Mesendoderm (in vitro differentiated cells): ENCODE data around the gene CAMK1G.

Source experiments
- DNase-seq: peaks from one replicate; pipeline ENCODE4 v3.0.0; 2013
- H2AK5ac ChIP-seq: 2 replicates; pipeline ENCODE4 v1.6.1; 2013; ENCODE audit warnings: low read length, inconsistent platforms
- H2BK120ac ChIP-seq: 2 replicates; pipeline ENCODE4 v1.6.1; 2013; ENCODE audit warnings: low read depth, mild to moderate bottlenecking, low read length, moderate library complexity, mixed read lengths
- H2BK15ac ChIP-seq: replicated peaks from 2 replicates; pipeline ENCODE4 v1.6.1; 2013; ENCODE audit warnings: low read depth, mild to moderate bottlenecking, moderate library complexity
- H2BK5ac ChIP-seq: 2 replicates; pipeline ENCODE4 v1.6.1; 2013; ENCODE audit warnings: low read length, inconsistent platforms
- H3K18ac ChIP-seq: 2 replicates; pipeline ENCODE4 v1.6.1; 2013; ENCODE audit warnings: mild to moderate bottlenecking, low read length, mixed read lengths
- H3K23ac ChIP-seq: one replicate; pipeline ENCODE4 v1.6.1; 2013; ENCODE audit warnings: low read length
- H3K27ac ChIP-seq: 2 replicates; pipeline ENCODE4 v1.5.1; 2013; ENCODE audit warnings: low read depth, mild to moderate bottlenecking, inconsistent platforms, low read length, moderate library complexity
- H3K27me3 ChIP-seq: 2 replicates; pipeline ENCODE4 v1.6.1; 2013; ENCODE audit warnings: low read length, control low read depth, mild to moderate bottlenecking, inconsistent platforms; ENCODE audit not compliant: insufficient read depth, poor library complexity
- H3K36me3 ChIP-seq: 2 replicates; pipeline ENCODE4 v1.6.1; 2013; ENCODE audit warnings: low read length, inconsistent platforms; ENCODE audit not compliant: control insufficient read depth, insufficient read depth
- H3K4ac ChIP-seq: one replicate; pipeline ENCODE4 v1.6.1; 2013; ENCODE audit warnings: low read depth, mild to moderate bottlenecking, low read length, moderate library complexity
- H3K4me1 ChIP-seq: 2 replicates; pipeline ENCODE4 v1.6.1; 2013; ENCODE audit warnings: low read depth, low read length, inconsistent platforms; ENCODE audit not compliant: control insufficient read depth
- H3K4me2 ChIP-seq: 2 replicates; pipeline ENCODE4 v1.6.1; 2013; ENCODE audit warnings: low read length
- H3K4me3 ChIP-seq: 2 replicates; pipeline ENCODE4 v1.5.1; 2013; ENCODE audit warnings: mild to moderate bottlenecking, low read length
- H3K56ac ChIP-seq: one replicate; pipeline ENCODE4 v1.6.1; 2013; ENCODE audit warnings: low read length
- H3K79me1 ChIP-seq: 2 replicates; pipeline ENCODE4 v1.6.1; 2013; ENCODE audit warnings: low read length, inconsistent platforms
- H3K79me2 ChIP-seq: 2 replicates; pipeline ENCODE4 v1.6.1; 2013; ENCODE audit warnings: mild to moderate bottlenecking, low read length; ENCODE audit not compliant: control insufficient read depth, insufficient read depth
- H3K9ac ChIP-seq: 2 replicates; pipeline ENCODE4 v1.6.1; 2013; ENCODE audit warnings: low read length, inconsistent platforms
- H4K5ac ChIP-seq: one replicate; pipeline ENCODE4 v1.6.1; 2013; ENCODE audit warnings: low read length
- H4K8ac ChIP-seq: one replicate; pipeline ENCODE4 v1.6.1; 2013; ENCODE audit warnings: low read depth, mild to moderate bottlenecking, control low read depth, low read length, moderate library complexity
- WGBS: extraction: QIAGEN DNeasy Blood & Tissue Kit; methylation state at CpG from one replicate; pipeline ENCODE4 v1.1.7; 2013; ENCODE audit warnings: low lambda C conversion rate, missing lambda C conversion rate; ENCODE audit not compliant: insufficient coverage; ENCODE audit errors: extremely low coverage; 5-methylcytosine and 5-hydroxymethylcytosine counted together

CAMK1G gene

DNA sequence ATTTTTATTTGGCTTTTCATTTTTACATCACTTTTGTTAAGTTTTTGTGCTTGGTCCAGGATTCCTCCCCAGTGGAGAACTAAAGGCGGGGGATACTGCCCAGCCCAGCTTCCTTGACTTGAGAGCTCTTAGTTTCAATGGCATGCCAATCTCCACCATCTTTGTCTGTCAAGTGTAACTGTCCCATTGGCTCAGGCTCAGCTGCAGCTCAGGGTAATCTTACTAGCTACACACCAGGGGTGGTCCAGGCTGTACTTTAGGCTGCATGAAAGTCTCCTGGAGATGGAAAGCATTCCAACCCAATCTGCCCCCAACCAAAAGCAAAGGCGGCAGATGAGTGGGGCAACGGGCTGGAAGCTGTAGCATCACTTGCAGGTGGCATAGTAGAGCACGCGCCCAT lies 31.4 kb downstream of the CAMK1G start:
- Histone ChIP-seq H2BK15ac (no peak overlapping the region), H3K4me1 (no peaks in the 10 kb centered on the region), H3K27me3 (no peaks in the 10 kb centered on the region), H2AK5ac (no peak overlapping the region), H3K79me1 (no peaks in the 10 kb centered on the region), H3K4ac (no peak overlapping the region), H2BK5ac (no peak overlapping the region), H4K5ac (no peak overlapping the region), H2BK120ac (no peak overlapping the region), H3K23ac (no peak overlapping the region), H3K27ac (no peak overlapping the region), H3K9ac (no peak overlapping the region), H3K36me3 (no peaks in the 10 kb centered on the region), H3K18ac (no peak overlapping the region), H3K4me2 (no peak overlapping the region), H3K4me3 (no peak overlapping the region), H4K8ac (no peak overlapping the region), H3K79me2 (no peaks in the 10 kb centered on the region), H3K56ac (no peak overlapping the region)
- no peak for DNase-seq
- no CpG with 5 or more reads among the region's 5 CpGs for WGBS

GRCh38 chr1:209616366-209617046 lies 33.0 kb downstream of the CAMK1G start:
- H3K4ac ChIP-seq, result no peak overlapping the region
- H3K4me1 ChIP-seq, result no peaks in the 10 kb centered on the region
- H3K9ac ChIP-seq, result no peak overlapping the region
- no peak overlapping the region for H3K23ac ChIP-seq
- H3K79me1 ChIP-seq, result no peaks in the 10 kb centered on the region
- H3K27me3 ChIP-seq, result no peaks in the 10 kb centered on the region
- no peak overlapping the region for H3K4me2 ChIP-seq
- H3K27ac ChIP-seq, result no peak overlapping the region
- H4K5ac ChIP-seq, result no peak overlapping the region
- no peak overlapping the region for H3K4me3 ChIP-seq
- H2BK120ac ChIP-seq, result no peak overlapping the region
- no peak overlapping the region for H2BK15ac ChIP-seq
- H3K18ac ChIP-seq, result no peak overlapping the region
- H3K36me3 ChIP-seq, result no peaks in the 10 kb centered on the region
- H3K79me2 ChIP-seq, result no peaks in the 10 kb centered on the region
- H2AK5ac ChIP-seq, result no peak overlapping the region
- no peak overlapping the region for H4K8ac ChIP-seq
- H3K56ac ChIP-seq, result no peak overlapping the region
- H2BK5ac ChIP-seq, result no peak overlapping the region
- no peak for DNase-seq
- whole genome bisulfite sequencing, result no CpG with 5 or more reads among the region's 5 CpGs

- no peak overlapping the region for H2AK5ac ChIP-seq
- H3K4me1 ChIP-seq, result no peaks in the 10 kb centered on the region
- no peak overlapping the region for H3K4me2 ChIP-seq
- no peak overlapping the region for H3K4me3 ChIP-seq
- no peak overlapping the region for H3K56ac ChIP-seq
- no peak overlapping the region for H3K27ac ChIP-seq
- no peak overlapping the region for H3K23ac ChIP-seq
- no peak overlapping the region for H2BK15ac ChIP-seq
- H4K5ac ChIP-seq, result no peak overlapping the region
- DNase-seq, result no peak
- H2BK120ac ChIP-seq, result no peak overlapping the region
- no peaks in the 10 kb centered on the region for H3K36me3 ChIP-seq
- WGBS, result no CpG with 5 or more reads among the region's 10 CpGs
- no peaks in the 10 kb centered on the region for H3K27me3 ChIP-seq
- no peak overlapping the region for H3K18ac ChIP-seq
- no peak overlapping the region for H4K8ac ChIP-seq
- H3K79me1 ChIP-seq, result no peaks in the 10 kb centered on the region
- no peak overlapping the region for H3K4ac ChIP-seq
- H2BK5ac ChIP-seq, result no peak overlapping the region
- H3K9ac ChIP-seq, result no peak overlapping the region
- H3K79me2 ChIP-seq, result no peaks in the 10 kb centered on the region
These were observed 33.6 kb downstream of the CAMK1G start for GRCh38 chr1:209617047-209617673.

DNA sequence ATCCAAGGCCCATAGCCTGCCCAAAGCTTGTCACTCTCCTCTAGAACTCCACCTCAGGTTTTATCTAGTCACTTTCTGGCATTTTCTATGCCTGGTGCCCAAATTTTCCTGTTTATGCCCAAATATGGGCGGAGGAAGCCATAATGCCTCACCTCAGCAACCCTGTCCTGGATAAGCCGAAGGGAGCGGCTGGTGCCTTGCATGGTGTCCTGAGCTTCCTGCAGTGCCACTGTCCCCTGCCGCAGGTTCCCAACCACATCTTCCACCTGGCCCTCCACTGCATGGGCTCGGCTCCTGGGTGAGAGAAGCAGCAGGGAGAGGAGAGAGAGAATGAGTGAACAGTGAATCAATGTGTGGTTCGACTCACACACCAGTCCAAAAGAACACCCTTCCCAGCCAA lies 34.2 kb downstream of the CAMK1G start:
- no peak overlapping the region for H4K8ac ChIP-seq
- no CpG with 5 or more reads among the region's 6 CpGs for WGBS
- H3K4me2 ChIP-seq, result no peak overlapping the region
- no peaks in the 10 kb centered on the region for H3K36me3 ChIP-seq
- H2AK5ac ChIP-seq, result no peak overlapping the region
- no peak overlapping the region for H3K56ac ChIP-seq
- no peak overlapping the region for H3K4me3 ChIP-seq
- no peak overlapping the region for H3K27ac ChIP-seq
- no peak overlapping the region for H2BK120ac ChIP-seq
- H3K79me2 ChIP-seq, result no peaks in the 10 kb centered on the region
- no peaks in the 10 kb centered on the region for H3K79me1 ChIP-seq
- H3K23ac ChIP-seq, result no peak overlapping the region
- no peak overlapping the region for H3K18ac ChIP-seq
- no peaks in the 10 kb centered on the region for H3K27me3 ChIP-seq
- no peak for DNase-seq
- no peaks in the 10 kb centered on the region for H3K4me1 ChIP-seq
- H4K5ac ChIP-seq, result no peak overlapping the region
- no peak overlapping the region for H2BK5ac ChIP-seq
- H3K9ac ChIP-seq, result no peak overlapping the region
- H2BK15ac ChIP-seq, result no peak overlapping the region
- H3K4ac ChIP-seq, result no peak overlapping the region

GRCh38 chr1:209618291-209618690 lies 34.8 kb downstream of the CAMK1G start:
- Histone ChIP-seq H3K79me2 (no peaks in the 10 kb centered on the region), H3K27me3 (no peaks in the 10 kb centered on the region), H3K4me1 (no peaks in the 10 kb centered on the region), H4K8ac (no peak overlapping the region), H2AK5ac (no peak overlapping the region), H3K18ac (no peak overlapping the region), H3K36me3 (no peaks in the 10 kb centered on the region), H3K56ac (no peak overlapping the region), H2BK120ac (no peak overlapping the region), H2BK5ac (no peak overlapping the region), H3K4me2 (no peak overlapping the region), H4K5ac (no peak overlapping the region), H3K79me1 (no peaks in the 10 kb centered on the region), H2BK15ac (no peak overlapping the region), H3K4me3 (no peak overlapping the region), H3K23ac (no peak overlapping the region), H3K9ac (no peak overlapping the region), H3K4ac (no peak overlapping the region), H3K27ac (no peak overlapping the region)
- DNase-seq, result no peak
- WGBS, result no CpG with 5 or more reads among the region's 11 CpGs
